Thyroid gland (tissue), 4 donors: ENCODE measurements around the gene FOXM1. TPM values are rescaled to one million over a fixed set of nuclear protein-coding genes. Genes with fewer than 3 reads are reported as not detected.

Source experiments
- DNase-seq, 2 donors: peaks; one replicate each; pipeline ENCODE4 v3.0.0-alpha.2; 2019
- H3K27ac ChIP-seq, 3 donors: fragments of 200-600 bp; sonication (generic); 1 replicate in 2 of 3; 2 replicates in 1 of 3; pipeline ENCODE4 v1.5.1; 2016 to 2019; ENCODE audit warnings: mild to moderate bottlenecking in 1 of 3, moderate library complexity in 1 of 3
- H3K27me3 ChIP-seq: fragments of 200-600 bp; sonication (generic); one replicate; pipeline ENCODE4 v1.5.1; 2019
- H3K36me3 ChIP-seq, 2 donors: fragments of 200-600 bp; sonication (generic); one replicate each; pipeline ENCODE4 v1.5.1; 2016 to 2019
- H3K4me1 ChIP-seq, 2 donors: fragments of 200-600 bp; sonication (generic); one replicate each; pipeline ENCODE4 v1.5.1; 2017 to 2019
- H3K4me3 ChIP-seq, 3 donors: fragments of 200-600 bp; sonication (generic); replicated peaks in 1 of 3; 1 replicate in 2 of 3; 2 replicates in 1 of 3; pipeline ENCODE4 v1.5.1; 2016; ENCODE audit warnings: mild to moderate bottlenecking in 1 of 3
- H3K9me3 ChIP-seq: fragments of 200-600 bp; sonication (generic); one replicate; pipeline ENCODE4 v1.5.1; 2017
- CTCF ChIP-seq, 6 experiments: fragments of 200-600 bp in 3 of 6; fragments of 450-650 bp in 3 of 6; sonication (generic) in 3 of 6; IDR thresholded peaks; one replicate each; pipeline ENCODE4 v1.5.1; 2016 to 2019; ENCODE audit warnings: antibody characterized with exemption in 6 of 6, mild to moderate bottlenecking in 2 of 6, inconsistent platforms in 1 of 6, moderate library complexity in 1 of 6
- POLR2A ChIP-seq, 2 donors: fragments of 450-650 bp; IDR thresholded peaks; one replicate each; pipeline ENCODE4 v1.6.1; 2017; ENCODE audit warnings: antibody characterized with exemption in 2 of 2, mild to moderate bottlenecking in 2 of 2, moderate library complexity in 1 of 2
- WGBS, 2 donors: methylation state at CpG; one replicate each; pipeline ENCODE4 v1.1.5; 2017; 5-methylcytosine and 5-hydroxymethylcytosine counted together
- intact Hi-C: fragments of 100-400 bp; cut with DNase I; formaldehyde crosslinking; loops from one replicate; pipeline ENCODE4 v1.15.1; 2023
- total RNA-seq, 4 donors: library from RNA; depleted of rRNA; stranded (reverse); fragments of >200 nt; gene quantifications; one replicate each; pipeline ENCODE4 v1.2.3, GENCODE V29; 2016

The FOXM1 gene
- total RNA-seq, 4 donors from 2014 or later, result 0.54 to 0.67 (median 0.58) TPM; not detected in 1

DNA sequence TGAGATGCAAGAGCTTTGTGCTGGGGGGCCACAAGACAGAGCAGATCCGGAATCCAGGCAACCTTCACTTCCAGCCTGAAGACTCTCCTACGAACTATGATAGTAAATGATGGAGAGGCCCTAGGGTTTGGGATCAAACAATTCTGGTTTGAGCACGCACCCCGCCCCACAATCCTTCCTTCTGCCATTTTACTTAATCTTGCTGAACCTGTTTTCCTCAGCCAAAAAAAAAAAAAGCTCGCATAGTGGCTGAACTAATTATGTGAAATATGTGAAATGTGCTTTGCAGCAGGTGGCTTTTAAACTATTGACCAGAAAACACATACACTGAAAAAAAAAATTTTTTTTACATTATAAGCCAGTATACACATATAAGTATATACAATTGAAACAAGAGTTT, 65.2 kb downstream of the FOXM1 start:
- Histone ChIP-seq H3K36me3 (no peaks in the 10 kb centered on the region), H3K4me3 (peak overlapping the region in 1 of 3 donors; percentile 53), H3K9me3 (no peaks in the 10 kb centered on the region), H3K4me1 (peaks cover 17 to 23% of the 10 kb centered on the region in 2 donors), H3K27me3 (no peaks in the 10 kb centered on the region), H3K27ac (peak overlapping the region; percentile 96 to 98 (median 97))
- DNase-seq, result no peak
- intact Hi-C loops, result no loop called here
- 62 to 74% methylated on average over 5 of the region's 5 CpGs for WGBS, 2 donors
- no peak for TF ChIP-seq CTCF (IDR thresholded peaks at IDR 0.05)
- TF ChIP-seq POLR2A (IDR thresholded peaks at IDR 0.05), result no peak

Other genes with a start within 250 kb of the FOXM1 start
- gene FKBP4, start 82.2 kb downstream of the FOXM1 start, total RNA-seq, result 10 to 100 TPM; 43.5 to 69.9 (median 47.0) TPM
- 10 to 100 TPM; 40.6 to 87.9 (median 64.7) TPM for gene ITFG2, start 64.5 kb downstream of the FOXM1 start, total RNA-seq
- 1 to 10 TPM in 3 of 4 donors, under 1 TPM in 1; 0.88 to 2.1 (median 1.2) TPM for gene NRIP2, start 42.1 kb downstream of the FOXM1 start, total RNA-seq
- gene TEX52, start 20.1 kb downstream of the FOXM1 start, total RNA-seq, result not detected
- gene RHNO1, start within 50 bp of the FOXM1 start, total RNA-seq, result 10 to 100 TPM; 14.3 to 22.2 (median 17.5) TPM
- gene TULP3, start 13.7 kb upstream of the FOXM1 start, total RNA-seq, result 10 to 100 TPM; 20.1 to 32.3 (median 22.3) TPM
- gene TEAD4, start 82.2 kb upstream of the FOXM1 start, total RNA-seq, result 10 to 100 TPM; 28.5 to 50.9 (median 37.0) TPM
- gene TSPAN9, start 200.2 kb upstream of the FOXM1 start, total RNA-seq, result 10 to 100 TPM; 26.9 to 47.5 (median 33.2) TPM